ENCODE measurements around the gene RBM27.
"Not testable (repeated sequence)": the region's sequence is repeated elsewhere in the genome, so short reads cannot be mapped to it uniquely, and the experiment has no call there.

RBM27 gene, protein sequence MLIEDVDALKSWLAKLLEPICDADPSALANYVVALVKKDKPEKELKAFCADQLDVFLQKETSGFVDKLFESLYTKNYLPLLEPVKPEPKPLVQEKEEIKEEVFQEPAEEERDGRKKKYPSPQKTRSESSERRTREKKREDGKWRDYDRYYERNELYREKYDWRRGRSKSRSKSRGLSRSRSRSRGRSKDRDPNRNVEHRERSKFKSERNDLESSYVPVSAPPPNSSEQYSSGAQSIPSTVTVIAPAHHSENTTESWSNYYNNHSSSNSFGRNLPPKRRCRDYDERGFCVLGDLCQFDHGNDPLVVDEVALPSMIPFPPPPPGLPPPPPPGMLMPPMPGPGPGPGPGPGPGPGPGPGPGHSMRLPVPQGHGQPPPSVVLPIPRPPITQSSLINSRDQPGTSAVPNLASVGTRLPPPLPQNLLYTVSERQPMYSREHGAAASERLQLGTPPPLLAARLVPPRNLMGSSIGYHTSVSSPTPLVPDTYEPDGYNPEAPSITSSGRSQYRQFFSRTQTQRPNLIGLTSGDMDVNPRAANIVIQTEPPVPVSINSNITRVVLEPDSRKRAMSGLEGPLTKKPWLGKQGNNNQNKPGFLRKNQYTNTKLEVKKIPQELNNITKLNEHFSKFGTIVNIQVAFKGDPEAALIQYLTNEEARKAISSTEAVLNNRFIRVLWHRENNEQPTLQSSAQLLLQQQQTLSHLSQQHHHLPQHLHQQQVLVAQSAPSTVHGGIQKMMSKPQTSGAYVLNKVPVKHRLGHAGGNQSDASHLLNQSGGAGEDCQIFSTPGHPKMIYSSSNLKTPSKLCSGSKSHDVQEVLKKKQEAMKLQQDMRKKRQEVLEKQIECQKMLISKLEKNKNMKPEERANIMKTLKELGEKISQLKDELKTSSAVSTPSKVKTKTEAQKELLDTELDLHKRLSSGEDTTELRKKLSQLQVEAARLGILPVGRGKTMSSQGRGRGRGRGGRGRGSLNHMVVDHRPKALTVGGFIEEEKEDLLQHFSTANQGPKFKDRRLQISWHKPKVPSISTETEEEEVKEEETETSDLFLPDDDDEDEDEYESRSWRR

GRCh38 chr5:146203011-146203871, at the start of gene RBM27:
Gene RBM27 (plus strand): TSS chr5:146203605. CDS start chr5:146203766, 161 bp downstream.
- TF ChIP-seq, protein P1, sequence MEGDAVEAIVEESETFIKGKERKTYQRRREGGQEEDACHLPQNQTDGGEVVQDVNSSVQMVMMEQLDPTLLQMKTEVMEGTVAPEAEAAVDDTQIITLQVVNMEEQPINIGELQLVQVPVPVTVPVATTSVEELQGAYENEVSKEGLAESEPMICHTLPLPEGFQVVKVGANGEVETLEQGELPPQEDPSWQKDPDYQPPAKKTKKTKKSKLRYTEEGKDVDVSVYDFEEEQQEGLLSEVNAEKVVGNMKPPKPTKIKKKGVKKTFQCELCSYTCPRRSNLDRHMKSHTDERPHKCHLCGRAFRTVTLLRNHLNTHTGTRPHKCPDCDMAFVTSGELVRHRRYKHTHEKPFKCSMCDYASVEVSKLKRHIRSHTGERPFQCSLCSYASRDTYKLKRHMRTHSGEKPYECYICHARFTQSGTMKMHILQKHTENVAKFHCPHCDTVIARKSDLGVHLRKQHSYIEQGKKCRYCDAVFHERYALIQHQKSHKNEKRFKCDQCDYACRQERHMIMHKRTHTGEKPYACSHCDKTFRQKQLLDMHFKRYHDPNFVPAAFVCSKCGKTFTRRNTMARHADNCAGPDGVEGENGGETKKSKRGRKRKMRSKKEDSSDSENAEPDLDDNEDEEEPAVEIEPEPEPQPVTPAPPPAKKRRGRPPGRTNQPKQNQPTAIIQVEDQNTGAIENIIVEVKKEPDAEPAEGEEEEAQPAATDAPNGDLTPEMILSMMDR (conservative IDR thresholded peaks at IDR 0.05; ENCODE audit: low read length): no peak
- peak; percentile 99 for DNase-seq (ENCODE audit: low read depth)
- H3K4me3 ChIP-seq (ENCODE audit: low read length): peak within 1 kb of the TSS; percentile 86

DNA sequence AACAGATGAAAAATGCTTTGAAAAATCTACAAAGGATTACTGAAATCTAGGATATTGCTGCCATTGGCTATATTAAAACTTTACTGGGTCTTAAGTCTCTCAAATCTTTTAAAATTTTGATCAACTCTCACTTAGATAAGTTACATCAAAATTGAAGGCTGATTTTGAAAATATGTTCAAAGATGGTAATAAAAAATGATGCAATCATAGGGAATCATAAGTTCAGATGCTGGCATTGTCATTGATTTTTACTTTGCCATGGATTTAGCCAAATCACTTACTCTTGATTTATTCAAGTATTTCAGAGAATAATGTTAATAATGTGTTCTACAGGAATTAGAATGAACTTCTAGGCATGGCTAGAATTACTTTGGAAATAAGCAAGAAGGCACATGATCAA, 45.1 kb upstream of the RBM27 start:
- TF ChIP-seq, protein P1 (conservative IDR thresholded peaks at IDR 0.05; ENCODE audit: low read length): no peak
- DNase-seq (ENCODE audit: low read depth): no peak
- H3K4me3 ChIP-seq (ENCODE audit: low read length): no peak overlapping the region

- TF ChIP-seq, protein P1 (conservative IDR thresholded peaks at IDR 0.05; ENCODE audit: low read length): no peak
- no peak overlapping the region for H3K4me3 ChIP-seq (ENCODE audit: low read length)
- no peak for DNase-seq (ENCODE audit: low read depth)
These were observed 39.0 kb upstream of the RBM27 start for GRCh38 chr5:146164382-146164781.

DNA sequence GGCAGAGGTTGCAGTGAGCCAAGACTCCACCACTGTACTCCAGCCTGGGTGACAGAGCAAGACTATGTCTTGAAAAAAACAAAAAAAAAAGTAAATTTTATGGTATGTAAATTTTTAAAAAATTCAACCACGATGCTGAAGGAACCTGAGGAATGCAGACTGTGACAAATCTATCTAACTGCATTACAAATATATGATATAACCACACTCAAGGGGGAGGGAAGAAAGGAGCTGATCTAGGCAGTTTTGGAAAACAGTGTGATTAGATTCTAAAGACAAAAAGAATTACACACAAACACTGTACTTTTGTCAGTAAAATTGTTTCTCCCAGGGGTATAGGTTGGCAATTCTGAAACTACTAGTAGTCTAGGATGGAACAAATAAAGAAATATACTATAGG, 37.9 kb upstream of the RBM27 start:
- DNase-seq (ENCODE audit: low read depth): peak; percentile 40
- H3K4me3 ChIP-seq (ENCODE audit: low read length): no peak overlapping the region
- TF ChIP-seq, protein P1 (conservative IDR thresholded peaks at IDR 0.05; ENCODE audit: low read length): no peak

GRCh38 chr5:146165903-146166302, 37.5 kb upstream of the RBM27 start:
- H3K4me3 ChIP-seq (ENCODE audit: low read length): no peak overlapping the region

DNA sequence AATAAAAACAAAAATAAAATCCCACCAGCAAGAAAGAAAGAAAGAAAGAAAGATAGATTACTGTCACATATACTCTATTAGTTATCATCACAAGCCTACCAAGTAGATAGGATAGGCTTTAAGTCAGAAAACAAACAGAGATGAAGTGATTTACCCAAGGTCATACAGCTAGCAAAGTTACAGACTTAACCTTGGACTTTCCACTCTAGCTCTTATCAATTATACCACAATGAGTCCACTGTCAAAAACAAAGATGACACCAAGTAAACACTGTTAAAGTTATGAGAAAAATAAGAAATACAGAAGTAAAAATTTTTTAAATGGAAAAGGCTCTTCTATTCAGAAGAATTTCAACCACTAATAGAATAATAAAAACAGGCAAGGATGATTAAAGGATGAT, 34.3 kb upstream of the RBM27 start:
- TF ChIP-seq, protein P1 (conservative IDR thresholded peaks at IDR 0.05; ENCODE audit: low read length): no peak
- DNase-seq (ENCODE audit: low read depth): no peak
- H3K4me3 ChIP-seq (ENCODE audit: low read length): no peak overlapping the region

More at GRCh38 chr5:146165903-146166302, 37.5 kb upstream of the RBM27 start:
- TF ChIP-seq, protein P1 (conservative IDR thresholded peaks at IDR 0.05; ENCODE audit: low read length): no peak
- no peak for DNase-seq (ENCODE audit: low read depth)

GRCh38 chr5:146173049-146173448, 30.4 kb upstream of the RBM27 start:
- DNase-seq (ENCODE audit: low read depth); H3K4me3 ChIP-seq (ENCODE audit: low read length): not testable (repeated sequence)
